ENCODE results near the gene IL22RA1. TPM values are rescaled to one million over a fixed set of nuclear protein-coding genes. Genes with fewer than 3 reads are reported as not detected.

The IL22RA1 gene
- total and polyA plus RNA-seq, 9 of the 15 experiments (the other 6 are each of a cell fraction or from before 2014, with no cell fraction given), result not detected

- Histone ChIP-seq H3K4me2 (ENCODE audit: insufficient read depth, low read length) (peak within 1 kb of the TSS; percentile 63), H3K36me3 (ENCODE audit: control insufficient read depth, insufficient read depth, low read length) (no peaks in the 10 kb centered on the region), H2AFZ (ENCODE audit: low read depth, low read length) (no peak within 1 kb of the TSS), H3K27ac (ENCODE audit: extremely low read depth, low read depth, low read length) (no peak within 1 kb of the TSS), H3K4me3 (no peak within 1 kb of the TSS), H3K79me2 (ENCODE audit: control insufficient read depth, insufficient read depth, low read length) (no peaks in the 10 kb centered on the region), H3K4me1 (replicated peaks in 1 of 2; ENCODE audit: control insufficient read depth in 2 of 2, insufficient read depth in 2 of 2, low read length in 2 of 2) (peaks cover 0 to 20% of the 10 kb centered on the region in 2 experiments; a peak in 3 of 5 replicates), H3K9ac (ENCODE audit: insufficient read depth in 1 of 2, low read depth in 2 of 2, low read length in 2 of 2) (peak within 1 kb of the TSS in 1 of 2 experiments; percentile 79; a peak in 1 of 4 replicates), H3K9me1 (ENCODE audit: control insufficient read depth, insufficient read depth, low read length) (no peaks in the 10 kb centered on the region), H3K27me3 (ENCODE audit: control insufficient read depth in 2 of 2, insufficient read depth in 2 of 2, low read length in 2 of 2) (peaks cover 60 to 91% of the 10 kb centered on the region in 2 experiments), H3K9me3 (replicated peaks; ENCODE audit: control insufficient read depth, insufficient read depth, low read depth, low read length) (no peaks in the 10 kb centered on the region), H4K20me1 (replicated peaks; ENCODE audit: control insufficient read depth, insufficient read depth, low read length) (peaks cover 16% of the 10 kb centered on the region)
- peak; percentile 70 to 81 (median 76) for DNase-seq (ENCODE audit: extremely low read depth in 1 of 4, low spot score in 3 of 4)
- in situ Hi-C loops (cut with MboI) (no loop called here), intact Hi-C loops (cut with micrococcal nuclease) (loop anchor here (1.0 to 5.0 kb wide), 2 partner anchors 41 to 165 kb away; no protein-coding TSS in a partner anchor)
- no TSS peak for BruUV-seq (replicated peaks)
- POLR2A ChIA-PET, result interaction anchor here (0.7 to 1.7 kb wide), 5 partner anchors 8 to 1573 kb away, joined by 3 to 9 read pairs (median 4); no protein-coding TSS in a partner anchor
- peak; percentile 94 for FAIRE-seq
- CTCF ChIA-PET (ENCODE audit: low intra/inter-chr PET ratio), result interaction anchor here (0.6 to 1.5 kb wide), 5 partner anchors 41 to 340 kb away, joined by 3 to 7 read pairs (median 4); no protein-coding TSS in a partner anchor
- peak; percentile 99 for ATAC-seq
- 15% methylated on average over 27 of the region's 27 CpGs for WGBS (ENCODE audit: insufficient coverage, low coverage, missing lambda C conversion rate)
- TF ChIP-seq GABPB2 (CRISPR knock-in tag; conservative IDR thresholded peaks at IDR 0.05), result no peak
- TF ChIP-seq ZBTB40 (IDR thresholded peaks at IDR 0.05), result no peak
- no peak for TF ChIP-seq ZBTB40 (CRISPR knock-in tag; IDR thresholded peaks at IDR 0.05)
- TF ChIP-seq NRF1 (conservative IDR thresholded peaks at IDR 0.05 in 1 of 2, IDR thresholded peaks at IDR 0.05 in 1 of 2), result peak in 1 of 2 experiments; percentile 14; a peak in 1 of 4 replicates
- TF ChIP-seq ZFP36 (IDR thresholded peaks at IDR 0.05; ENCODE audit: low read depth, low read length, partially characterized antibody), result peak; percentile 28
- TF ChIP-seq ZNF384 (IDR thresholded peaks at IDR 0.05; ENCODE audit: low read depth, low read length), result no peak
Measured at GRCh38 chr1:24111996-24112779, 30.8 kb downstream of the IL22RA1 start, which contains the start of gene MYOM3. Gene MYOM3, minus strand, starts transcription at chr1:24112135. Its CDS starts 3,499 bp downstream, at chr1:24108636.

Data from K562 (cell line).